Mesendoderm (in vitro differentiated cells): Measurements from ENCODE around the gene COPB2.

Experiments used
- DNase-seq: peaks from one replicate; pipeline ENCODE4 v3.0.0; 2013
- H2AK5ac ChIP-seq: 2 replicates; pipeline ENCODE4 v1.6.1; 2013; ENCODE audit warnings: low read length, inconsistent platforms
- H2BK120ac ChIP-seq: 2 replicates; pipeline ENCODE4 v1.6.1; 2013; ENCODE audit warnings: low read depth, mild to moderate bottlenecking, low read length, moderate library complexity, mixed read lengths
- H2BK15ac ChIP-seq: replicated peaks from 2 replicates; pipeline ENCODE4 v1.6.1; 2013; ENCODE audit warnings: low read depth, mild to moderate bottlenecking, moderate library complexity
- H2BK5ac ChIP-seq: 2 replicates; pipeline ENCODE4 v1.6.1; 2013; ENCODE audit warnings: low read length, inconsistent platforms
- H3K18ac ChIP-seq: 2 replicates; pipeline ENCODE4 v1.6.1; 2013; ENCODE audit warnings: mild to moderate bottlenecking, low read length, mixed read lengths
- H3K23ac ChIP-seq: one replicate; pipeline ENCODE4 v1.6.1; 2013; ENCODE audit warnings: low read length
- H3K27ac ChIP-seq: 2 replicates; pipeline ENCODE4 v1.5.1; 2013; ENCODE audit warnings: low read depth, mild to moderate bottlenecking, inconsistent platforms, low read length, moderate library complexity
- H3K27me3 ChIP-seq: 2 replicates; pipeline ENCODE4 v1.6.1; 2013; ENCODE audit warnings: low read length, control low read depth, mild to moderate bottlenecking, inconsistent platforms; ENCODE audit not compliant: insufficient read depth, poor library complexity
- H3K36me3 ChIP-seq: 2 replicates; pipeline ENCODE4 v1.6.1; 2013; ENCODE audit warnings: low read length, inconsistent platforms; ENCODE audit not compliant: control insufficient read depth, insufficient read depth
- H3K4ac ChIP-seq: one replicate; pipeline ENCODE4 v1.6.1; 2013; ENCODE audit warnings: low read depth, mild to moderate bottlenecking, low read length, moderate library complexity
- H3K4me1 ChIP-seq: 2 replicates; pipeline ENCODE4 v1.6.1; 2013; ENCODE audit warnings: low read depth, low read length, inconsistent platforms; ENCODE audit not compliant: control insufficient read depth
- H3K4me2 ChIP-seq: 2 replicates; pipeline ENCODE4 v1.6.1; 2013; ENCODE audit warnings: low read length
- H3K4me3 ChIP-seq: 2 replicates; pipeline ENCODE4 v1.5.1; 2013; ENCODE audit warnings: mild to moderate bottlenecking, low read length
- H3K56ac ChIP-seq: one replicate; pipeline ENCODE4 v1.6.1; 2013; ENCODE audit warnings: low read length
- H3K79me1 ChIP-seq: 2 replicates; pipeline ENCODE4 v1.6.1; 2013; ENCODE audit warnings: low read length, inconsistent platforms
- H3K79me2 ChIP-seq: 2 replicates; pipeline ENCODE4 v1.6.1; 2013; ENCODE audit warnings: mild to moderate bottlenecking, low read length; ENCODE audit not compliant: control insufficient read depth, insufficient read depth
- H3K9ac ChIP-seq: 2 replicates; pipeline ENCODE4 v1.6.1; 2013; ENCODE audit warnings: low read length, inconsistent platforms
- H4K5ac ChIP-seq: one replicate; pipeline ENCODE4 v1.6.1; 2013; ENCODE audit warnings: low read length
- H4K8ac ChIP-seq: one replicate; pipeline ENCODE4 v1.6.1; 2013; ENCODE audit warnings: low read depth, mild to moderate bottlenecking, control low read depth, low read length, moderate library complexity
- WGBS: extraction: QIAGEN DNeasy Blood & Tissue Kit; methylation state at CpG from one replicate; pipeline ENCODE4 v1.1.7; 2013; ENCODE audit warnings: low lambda C conversion rate, missing lambda C conversion rate; ENCODE audit not compliant: insufficient coverage; ENCODE audit errors: extremely low coverage; 5-methylcytosine and 5-hydroxymethylcytosine counted together

COPB2 gene

DNA sequence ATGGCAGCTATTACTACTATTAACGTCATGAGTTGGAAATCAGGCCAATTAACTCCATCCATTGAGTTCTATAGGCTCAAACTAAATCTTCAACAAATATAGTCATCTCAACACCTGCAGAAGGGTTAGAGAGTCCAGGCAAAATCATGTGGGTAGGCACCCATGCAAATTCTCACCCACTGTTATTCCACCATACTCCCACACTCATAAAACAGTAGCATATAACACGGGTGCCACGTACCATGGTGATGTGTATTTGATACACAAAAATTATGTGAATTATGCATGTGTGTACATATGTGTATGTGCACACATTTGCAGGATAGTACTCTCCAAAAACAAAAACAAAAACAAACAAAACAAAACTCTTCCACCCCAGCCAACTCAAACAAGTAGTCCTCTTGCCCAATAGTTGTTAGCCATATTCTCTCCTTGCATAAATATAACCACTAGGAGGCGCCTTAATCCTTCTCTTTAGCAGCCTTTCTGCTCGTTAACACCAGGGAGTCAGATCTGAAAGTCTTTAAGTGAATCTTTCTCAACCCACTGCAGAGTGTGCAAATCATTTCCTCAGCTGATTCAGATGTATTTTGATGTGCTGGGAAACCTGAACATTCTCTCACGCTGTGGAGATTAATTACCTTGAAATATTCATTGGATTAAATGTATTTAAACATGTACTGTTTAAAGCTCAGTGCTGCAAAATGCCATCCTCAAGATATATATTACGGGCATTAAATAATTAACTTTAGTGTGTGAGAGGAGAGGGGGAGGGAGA lies 38.0 kb upstream of the COPB2 start:
- H3K23ac ChIP-seq = no peak overlapping the region
- no peaks in the 10 kb centered on the region for H3K79me1 ChIP-seq
- H3K56ac ChIP-seq = no peak overlapping the region
- no peak overlapping the region for H4K8ac ChIP-seq
- no peak overlapping the region for H2BK5ac ChIP-seq
- peak; percentile 84 for DNase-seq
- H3K4me3 ChIP-seq = no peak overlapping the region
- H3K36me3 ChIP-seq = no peaks in the 10 kb centered on the region
- H3K4ac ChIP-seq = no peak overlapping the region
- no peak overlapping the region for H2AK5ac ChIP-seq
- no peak overlapping the region for H2BK120ac ChIP-seq
- H3K4me2 ChIP-seq = no peak overlapping the region
- no peak overlapping the region for H2BK15ac ChIP-seq
- no peak overlapping the region for H4K5ac ChIP-seq
- no peak overlapping the region for H3K18ac ChIP-seq
- H3K27ac ChIP-seq = no peak overlapping the region
- H3K4me1 ChIP-seq = no peaks in the 10 kb centered on the region
- no peaks in the 10 kb centered on the region for H3K79me2 ChIP-seq
- no peak overlapping the region for H3K9ac ChIP-seq
- WGBS = no CpG with 5 or more reads among the region's 7 CpGs
- no peaks in the 10 kb centered on the region for H3K27me3 ChIP-seq

DNA sequence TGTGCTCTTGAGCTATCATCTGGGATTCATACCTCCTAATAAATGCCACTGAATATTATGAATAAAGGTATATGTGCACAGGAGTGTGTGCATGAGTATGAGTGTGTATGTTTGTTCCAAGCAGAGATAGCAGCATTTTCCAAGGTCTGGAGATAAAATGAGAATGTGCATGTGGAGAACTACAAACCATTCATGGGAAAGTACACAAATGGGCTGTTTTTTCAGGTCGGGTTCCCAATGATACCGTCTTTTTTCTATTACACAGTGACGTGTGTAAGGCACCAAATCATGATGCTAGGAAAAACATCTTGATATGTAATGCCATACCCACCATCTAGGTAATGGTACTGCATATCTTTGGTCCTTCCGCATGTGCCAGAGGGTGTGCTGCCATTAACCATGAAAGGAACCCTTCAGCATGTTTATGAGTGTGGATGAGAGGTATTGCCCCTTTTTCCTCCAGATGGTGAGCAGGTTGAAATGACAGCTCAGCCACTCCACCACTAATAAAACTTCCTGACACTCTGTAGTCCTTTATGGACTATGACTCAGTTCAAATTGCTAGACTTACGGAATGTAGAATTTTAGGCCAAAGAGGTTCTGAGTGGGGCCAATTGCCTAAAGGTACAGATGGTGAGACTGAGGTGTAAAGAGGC lies 36.4 kb upstream of the COPB2 start:
- no peak overlapping the region for H4K5ac ChIP-seq
- no peak overlapping the region for H3K27ac ChIP-seq
- no peak overlapping the region for H2BK5ac ChIP-seq
- H3K36me3 ChIP-seq = no peaks in the 10 kb centered on the region
- no peak overlapping the region for H3K23ac ChIP-seq
- H3K79me1 ChIP-seq = no peaks in the 10 kb centered on the region
- no peak overlapping the region for H2AK5ac ChIP-seq
- no peak overlapping the region for H3K18ac ChIP-seq
- WGBS = no CpG with 5 or more reads among the region's 5 CpGs
- H3K9ac ChIP-seq = no peak overlapping the region
- no peak overlapping the region for H3K4me3 ChIP-seq
- no peaks in the 10 kb centered on the region for H3K27me3 ChIP-seq
- no peak for DNase-seq
- no peak overlapping the region for H4K8ac ChIP-seq
- H3K79me2 ChIP-seq = no peaks in the 10 kb centered on the region
- no peak overlapping the region for H3K4ac ChIP-seq
- H3K56ac ChIP-seq = no peak overlapping the region
- no peaks in the 10 kb centered on the region for H3K4me1 ChIP-seq
- no peak overlapping the region for H2BK120ac ChIP-seq
- H3K4me2 ChIP-seq = no peak overlapping the region
- H2BK15ac ChIP-seq = no peak overlapping the region

DNA sequence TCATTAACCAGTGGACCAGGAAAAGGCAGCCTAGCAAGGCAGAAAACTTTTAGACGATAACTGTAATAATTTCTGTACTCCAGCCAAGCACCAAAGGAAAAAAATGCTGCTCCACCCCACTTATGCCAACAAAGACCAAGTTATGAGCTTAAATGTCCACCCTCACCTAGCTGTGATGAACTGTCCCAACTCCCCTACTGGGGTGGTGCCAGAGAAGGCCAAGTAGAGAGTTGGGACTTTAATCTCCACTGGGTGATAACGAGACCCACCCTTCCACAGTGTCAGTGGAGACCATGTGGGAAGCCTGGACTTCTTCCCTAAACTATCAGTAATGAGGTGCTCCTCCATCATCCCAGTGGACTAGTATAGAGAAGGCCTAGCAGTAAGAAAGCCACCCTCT lies 33.8 kb upstream of the COPB2 start:
- WGBS = no CpG with 5 or more reads among the region's 2 CpGs
- no peak for DNase-seq
- H3K36me3 ChIP-seq = no peaks in the 10 kb centered on the region
- H2BK15ac ChIP-seq = no peak overlapping the region
- no peaks in the 10 kb centered on the region for H3K4me1 ChIP-seq
- H3K56ac ChIP-seq = no peak overlapping the region
- no peak overlapping the region for H2BK5ac ChIP-seq
- H3K9ac ChIP-seq = no peak overlapping the region
- no peaks in the 10 kb centered on the region for H3K79me2 ChIP-seq
- H2BK120ac ChIP-seq = no peak overlapping the region
- no peaks in the 10 kb centered on the region for H3K79me1 ChIP-seq
- no peak overlapping the region for H3K27ac ChIP-seq
- no peak overlapping the region for H2AK5ac ChIP-seq
- H3K23ac ChIP-seq = no peak overlapping the region
- H3K4ac ChIP-seq = no peak overlapping the region
- no peak overlapping the region for H3K4me2 ChIP-seq
- H4K5ac ChIP-seq = no peak overlapping the region
- H3K27me3 ChIP-seq = no peaks in the 10 kb centered on the region
- H3K4me3 ChIP-seq = no peak overlapping the region
- H3K18ac ChIP-seq = no peak overlapping the region
- no peak overlapping the region for H4K8ac ChIP-seq

DNA sequence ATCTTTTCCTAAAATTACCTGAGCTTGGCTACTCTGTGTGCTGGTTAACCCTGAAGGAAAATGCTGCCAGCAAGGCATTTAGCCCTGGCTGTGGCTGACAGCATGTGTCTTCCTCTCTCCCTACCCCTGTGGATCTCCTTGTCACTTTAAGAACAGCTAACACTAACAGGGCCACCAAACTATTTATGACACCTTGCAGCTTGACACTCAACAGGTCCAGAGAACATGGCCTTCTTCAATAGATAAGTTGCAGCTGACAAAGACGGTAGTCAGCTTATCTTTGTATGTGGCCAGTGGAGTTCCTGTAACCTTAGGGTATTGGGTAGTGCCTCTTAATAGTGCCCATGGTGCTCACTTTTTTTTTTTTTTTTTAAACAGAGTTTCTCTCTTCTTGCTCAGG lies 32.0 kb upstream of the COPB2 start:
- WGBS = no CpG with 5 or more reads among the region's 1 CpG
- H3K27me3 ChIP-seq = no peaks in the 10 kb centered on the region
- no peak overlapping the region for H3K56ac ChIP-seq
- no peak overlapping the region for H4K5ac ChIP-seq
- H3K4me1 ChIP-seq = no peaks in the 10 kb centered on the region
- H2BK15ac ChIP-seq = no peak overlapping the region
- no peak overlapping the region for H3K9ac ChIP-seq
- no peak overlapping the region for H2BK5ac ChIP-seq
- H3K4me2 ChIP-seq = no peak overlapping the region
- no peaks in the 10 kb centered on the region for H3K36me3 ChIP-seq
- DNase-seq = peak; percentile 49
- no peak overlapping the region for H2AK5ac ChIP-seq
- no peaks in the 10 kb centered on the region for H3K79me2 ChIP-seq
- no peak overlapping the region for H3K18ac ChIP-seq
- H3K23ac ChIP-seq = no peak overlapping the region
- no peak overlapping the region for H3K4ac ChIP-seq
- H3K4me3 ChIP-seq = no peak overlapping the region
- H3K79me1 ChIP-seq = no peaks in the 10 kb centered on the region
- no peak overlapping the region for H3K27ac ChIP-seq
- H4K8ac ChIP-seq = no peak overlapping the region
- no peak overlapping the region for H2BK120ac ChIP-seq

DNA sequence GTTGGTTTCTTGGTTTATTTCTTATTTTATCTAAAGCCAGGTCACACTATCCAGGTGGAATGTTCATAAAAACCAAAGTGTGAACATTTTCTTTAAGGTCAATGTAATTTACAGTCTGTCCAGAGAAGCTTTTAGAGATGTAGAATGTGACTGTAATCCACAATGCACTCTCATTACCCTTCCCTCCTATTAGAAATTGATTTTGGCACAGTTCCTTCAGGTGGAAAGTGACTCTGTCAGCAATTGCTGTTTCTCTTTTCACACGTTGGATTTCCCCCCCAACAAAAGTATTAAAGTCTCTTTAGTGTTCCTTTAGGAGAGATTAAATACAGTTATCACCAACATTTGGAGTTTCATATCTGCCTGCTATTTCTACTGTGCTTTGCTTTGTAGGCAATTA lies 31.6 kb upstream of the COPB2 start:
- Histone ChIP-seq H3K9ac (no peak overlapping the region), H3K4ac (no peak overlapping the region), H3K79me1 (no peaks in the 10 kb centered on the region), H3K79me2 (no peaks in the 10 kb centered on the region), H4K8ac (no peak overlapping the region), H3K4me2 (no peak overlapping the region), H2BK5ac (no peak overlapping the region), H3K27me3 (no peaks in the 10 kb centered on the region), H3K56ac (no peak overlapping the region), H3K23ac (no peak overlapping the region), H4K5ac (no peak overlapping the region), H2BK15ac (no peak overlapping the region), H3K4me3 (no peak overlapping the region), H3K36me3 (no peaks in the 10 kb centered on the region), H3K27ac (no peak overlapping the region), H2AK5ac (no peak overlapping the region), H2BK120ac (no peak overlapping the region), H3K4me1 (no peaks in the 10 kb centered on the region), H3K18ac (no peak overlapping the region)
- DNase-seq = no peak
- no CpG with 5 or more reads among the region's 1 CpG for WGBS
